Activated naive CD4-positive, alpha-beta T cell treated with anti-CD3 and anti-CD28 coated beads for 36 hours (primary cell): ENCODE results near the gene RGPD5. TPM values are rescaled to one million over a fixed set of nuclear protein-coding genes. Genes with fewer than 3 reads are reported as not detected.
"Not testable (repeated sequence)": the region's sequence is repeated elsewhere in the genome, so short reads cannot be mapped to it uniquely, and the experiment has no call there.

ENCODE experiments used
- CTCF ChIA-PET: fragments of 350-600 bp; sonication (Branson Sonifier 250); formaldehyde crosslinking; loops from one replicate; lab custom pipeline; 2021; ENCODE audit warnings: antibody characterized with exemption; lab: Charles Lee
- DNase-seq: peaks from one replicate; pipeline ENCODE4 v3.0.0-alpha.2; 2020
- H3K27ac Mint-ChIP-seq: one replicate; pipeline ENCODE4 v1.8.0; 2021; ENCODE audit warnings: mild to moderate bottlenecking, mixed read lengths
- H3K27me3 Mint-ChIP-seq: one replicate; pipeline ENCODE4 v1.8.0; 2021; ENCODE audit warnings: low read depth, mixed read lengths
- H3K36me3 Mint-ChIP-seq: one replicate; pipeline ENCODE4 v1.8.0; 2021; ENCODE audit warnings: low read depth, mixed read lengths
- H3K4me1 Mint-ChIP-seq: one replicate; pipeline ENCODE4 v1.8.0; 2021; ENCODE audit warnings: low read depth, mixed read lengths
- H3K4me3 Mint-ChIP-seq: one replicate; pipeline ENCODE4 v1.8.0; 2021; ENCODE audit warnings: mild to moderate bottlenecking, moderate library complexity, mixed read lengths
- H3K9me3 Mint-ChIP-seq: one replicate; pipeline ENCODE4 v1.8.0; 2021; ENCODE audit warnings: mixed read lengths
- intact Hi-C: fragments of 100-400 bp; cut with micrococcal nuclease; formaldehyde crosslinking; loops from one replicate; pipeline ENCODE4 v1.15.1; 2023
- total RNA-seq, 2 experiments: library from RNA; stranded (reverse); gene quantifications; one replicate each; pipeline ENCODE4 v1.2.3, GENCODE V29; 2021

The RGPD5 gene
- total RNA-seq, 2 experiments from 2014 or later, result 36.7 to 37.5 TPM

GRCh38 chr2:109791530-109792279 lies 2.4 kb upstream of the RGPD5 start:
- intact Hi-C loops, H3K36me3 Mint-ChIP-seq, DNase-seq, H3K4me3 Mint-ChIP-seq, CTCF ChIA-PET, H3K9me3 Mint-ChIP-seq, H3K4me1 Mint-ChIP-seq, H3K27ac Mint-ChIP-seq, H3K27me3 Mint-ChIP-seq: not testable (repeated sequence)

DNA sequence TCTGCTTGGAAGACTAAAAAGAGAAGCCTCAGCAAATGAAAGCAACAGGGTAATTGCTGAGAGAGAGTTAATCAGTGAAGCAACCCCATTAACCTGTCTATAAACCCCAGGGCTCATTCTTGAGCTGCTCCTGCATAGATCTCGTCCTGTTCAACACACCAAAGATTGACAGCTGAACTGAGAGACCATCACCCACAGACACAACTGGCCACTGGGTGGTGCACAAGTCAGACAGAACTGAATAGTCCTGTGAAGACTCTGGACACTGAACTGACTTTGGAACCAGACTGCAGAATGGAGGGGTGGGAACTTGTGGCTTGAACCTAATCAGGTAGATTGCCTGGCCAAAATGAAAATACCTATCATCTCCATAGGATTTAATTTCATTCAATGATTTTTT lies 1.4 kb upstream of the RGPD5 start:
- DNase-seq, H3K9me3 Mint-ChIP-seq, H3K27ac Mint-ChIP-seq, H3K36me3 Mint-ChIP-seq, intact Hi-C loops, CTCF ChIA-PET, H3K4me1 Mint-ChIP-seq, H3K4me3 Mint-ChIP-seq, H3K27me3 Mint-ChIP-seq: not testable (repeated sequence)

- H3K4me3 Mint-ChIP-seq, H3K36me3 Mint-ChIP-seq, H3K27me3 Mint-ChIP-seq, H3K4me1 Mint-ChIP-seq, DNase-seq, H3K27ac Mint-ChIP-seq, intact Hi-C loops, CTCF ChIA-PET, H3K9me3 Mint-ChIP-seq: not testable (repeated sequence)
Observed at GRCh38 chr2:109871129-109871751, 77.1 kb downstream of the RGPD5 start.

GRCh38 chr2:109876625-109877024 lies 82.5 kb downstream of the RGPD5 start:
- H3K27ac Mint-ChIP-seq, DNase-seq, H3K9me3 Mint-ChIP-seq, CTCF ChIA-PET, H3K27me3 Mint-ChIP-seq, H3K4me3 Mint-ChIP-seq, H3K36me3 Mint-ChIP-seq, intact Hi-C loops, H3K4me1 Mint-ChIP-seq: not testable (repeated sequence)

- H3K27ac Mint-ChIP-seq, H3K9me3 Mint-ChIP-seq, intact Hi-C loops, H3K27me3 Mint-ChIP-seq, DNase-seq, H3K36me3 Mint-ChIP-seq, H3K4me1 Mint-ChIP-seq, H3K4me3 Mint-ChIP-seq, CTCF ChIA-PET: not testable (repeated sequence)
Observed at GRCh38 chr2:109882112-109882511, 88.0 kb downstream of the RGPD5 start.

DNA sequence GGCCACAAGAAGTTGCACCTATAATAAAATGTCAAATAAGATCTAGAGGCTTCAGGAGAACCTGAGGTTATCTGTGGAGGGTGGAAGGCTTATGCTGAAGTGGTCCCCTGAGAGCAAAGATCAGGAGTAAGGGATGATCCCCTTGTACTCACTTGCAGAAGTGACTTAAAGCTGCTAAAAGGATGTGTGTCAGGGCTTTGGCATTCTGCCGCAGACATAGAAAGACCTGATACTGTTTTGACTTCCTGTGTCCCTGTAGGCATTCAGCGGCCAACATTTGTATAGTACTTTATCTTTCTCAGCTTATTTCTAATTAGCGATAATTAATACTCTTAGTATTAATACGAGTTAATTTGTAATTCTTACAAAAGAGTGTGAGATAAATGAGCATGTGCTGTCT lies 94.3 kb downstream of the RGPD5 start:
- CTCF ChIA-PET, intact Hi-C loops, H3K27me3 Mint-ChIP-seq, H3K27ac Mint-ChIP-seq, H3K9me3 Mint-ChIP-seq, DNase-seq, H3K4me1 Mint-ChIP-seq, H3K36me3 Mint-ChIP-seq, H3K4me3 Mint-ChIP-seq: not testable (repeated sequence)

DNA sequence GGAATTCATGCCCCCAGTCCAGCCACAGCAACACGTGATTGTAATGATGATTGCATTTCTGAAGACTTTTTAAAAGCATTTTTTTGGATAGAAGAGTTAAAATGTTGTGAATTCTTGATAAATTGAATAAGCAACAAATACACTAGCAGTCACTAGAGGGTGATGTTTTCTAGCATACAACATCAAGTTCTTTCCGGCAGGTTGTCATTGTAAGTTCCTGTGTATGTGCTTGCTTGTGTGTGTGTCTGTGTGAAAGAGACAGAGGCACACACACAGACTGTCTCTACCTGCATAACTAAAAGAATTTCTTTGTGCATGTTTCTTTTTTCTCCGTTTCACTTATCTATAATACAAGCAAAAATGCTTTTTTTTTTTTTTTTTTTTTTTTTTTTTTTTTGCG lies 95.8 kb downstream of the RGPD5 start:
- H3K4me3 Mint-ChIP-seq, H3K27me3 Mint-ChIP-seq, H3K36me3 Mint-ChIP-seq, CTCF ChIA-PET, H3K4me1 Mint-ChIP-seq, H3K27ac Mint-ChIP-seq, DNase-seq, H3K9me3 Mint-ChIP-seq, intact Hi-C loops: not testable (repeated sequence)

GRCh38 chr2:109891024-109891423 lies 96.9 kb downstream of the RGPD5 start:
- H3K27ac Mint-ChIP-seq, H3K36me3 Mint-ChIP-seq, intact Hi-C loops: not testable (repeated sequence)

DNA sequence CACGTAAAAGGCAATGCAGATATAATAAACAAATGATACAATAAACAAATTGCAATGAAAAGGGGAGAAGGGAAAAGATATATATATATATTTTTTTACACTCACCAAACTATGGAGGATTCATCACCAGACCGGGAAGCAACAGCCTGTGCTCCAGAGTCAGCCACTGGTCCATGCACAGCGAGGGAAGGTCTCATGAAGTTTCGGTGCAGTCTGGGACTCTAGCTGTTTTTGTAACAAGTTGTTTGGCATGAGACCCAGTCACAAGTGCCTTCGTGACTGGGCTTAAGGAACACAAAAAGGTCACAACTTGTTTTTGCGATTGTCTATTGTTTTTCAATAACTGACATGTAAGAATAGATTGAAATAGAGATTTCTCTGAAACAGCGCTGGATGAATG lies 99.6 kb downstream of the RGPD5 start:
- CTCF ChIA-PET, H3K9me3 Mint-ChIP-seq, H3K4me3 Mint-ChIP-seq, H3K36me3 Mint-ChIP-seq, H3K27me3 Mint-ChIP-seq, intact Hi-C loops, H3K27ac Mint-ChIP-seq, H3K4me1 Mint-ChIP-seq, DNase-seq: not testable (repeated sequence)

More at GRCh38 chr2:109891024-109891423, 96.9 kb downstream of the RGPD5 start:
- CTCF ChIA-PET, H3K9me3 Mint-ChIP-seq, H3K4me1 Mint-ChIP-seq, H3K4me3 Mint-ChIP-seq, H3K27me3 Mint-ChIP-seq, DNase-seq: not testable (repeated sequence)

GRCh38 chr2:109894141-109894540 lies 100.0 kb downstream of the RGPD5 start:
- H3K27me3 Mint-ChIP-seq, H3K27ac Mint-ChIP-seq, CTCF ChIA-PET, H3K4me1 Mint-ChIP-seq, H3K4me3 Mint-ChIP-seq, DNase-seq, H3K36me3 Mint-ChIP-seq, H3K9me3 Mint-ChIP-seq, intact Hi-C loops: not testable (repeated sequence)

DNA sequence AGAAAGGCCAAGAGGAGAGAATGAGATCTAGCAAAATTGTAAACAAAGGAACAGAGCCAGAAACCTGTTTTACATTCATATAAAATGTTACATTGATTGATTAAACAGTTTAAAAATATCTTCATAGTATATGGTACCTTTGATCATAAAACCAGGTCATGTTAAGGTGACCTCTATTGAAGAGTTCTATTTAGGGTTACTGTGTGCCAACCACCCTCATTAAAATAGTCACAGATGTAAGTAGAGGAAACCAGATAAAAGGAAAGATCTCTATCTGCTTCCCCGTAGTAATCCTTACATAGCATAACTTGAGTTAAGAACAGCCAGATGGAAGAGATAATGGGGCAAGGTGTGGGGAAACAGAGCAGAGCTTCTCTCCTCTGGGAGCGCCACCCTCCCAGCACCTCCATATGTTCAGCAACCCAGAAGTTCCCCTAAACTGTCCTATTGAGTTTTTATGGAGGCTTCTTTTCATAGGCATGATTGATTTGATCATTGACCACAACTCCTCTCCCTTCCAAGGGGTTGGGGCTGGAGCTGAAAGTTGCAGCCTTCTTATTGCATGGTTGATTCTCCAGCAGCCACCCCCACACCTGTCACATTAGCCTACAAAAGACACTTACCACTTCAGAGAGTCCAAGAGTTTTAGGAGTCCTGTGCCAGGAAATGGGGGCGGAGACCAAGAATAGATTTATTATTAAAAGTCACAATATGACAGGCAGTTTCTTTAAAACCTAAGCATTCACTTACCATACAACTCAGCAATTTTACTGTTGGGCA lies 101.2 kb downstream of the RGPD5 start:
- not testable (repeated sequence) for H3K9me3 Mint-ChIP-seq

GRCh38 chr2:109896212-109896611 lies 102.1 kb downstream of the RGPD5 start:
- DNase-seq, H3K36me3 Mint-ChIP-seq, H3K27me3 Mint-ChIP-seq, H3K4me1 Mint-ChIP-seq, H3K9me3 Mint-ChIP-seq, H3K4me3 Mint-ChIP-seq, intact Hi-C loops, CTCF ChIA-PET, H3K27ac Mint-ChIP-seq: not testable (repeated sequence)

More for the DNA sequence above, 101.2 kb downstream of the RGPD5 start:
- intact Hi-C loops, H3K4me1 Mint-ChIP-seq, H3K4me3 Mint-ChIP-seq, H3K36me3 Mint-ChIP-seq, CTCF ChIA-PET, H3K27ac Mint-ChIP-seq, DNase-seq, H3K27me3 Mint-ChIP-seq: not testable (repeated sequence)
